Activated CD8-positive, alpha-beta memory T cell treated with anti-CD3 and anti-CD28 coated beads, Interleukin-2, amount 50 U/mL, for 48 hours (primary cell): ENCODE results near the gene SLC22A5.

Experiments
- DNase-seq: peaks from one replicate; pipeline ENCODE4 v3.0.0-alpha.2; 2020

SLC22A5 gene

DNA sequence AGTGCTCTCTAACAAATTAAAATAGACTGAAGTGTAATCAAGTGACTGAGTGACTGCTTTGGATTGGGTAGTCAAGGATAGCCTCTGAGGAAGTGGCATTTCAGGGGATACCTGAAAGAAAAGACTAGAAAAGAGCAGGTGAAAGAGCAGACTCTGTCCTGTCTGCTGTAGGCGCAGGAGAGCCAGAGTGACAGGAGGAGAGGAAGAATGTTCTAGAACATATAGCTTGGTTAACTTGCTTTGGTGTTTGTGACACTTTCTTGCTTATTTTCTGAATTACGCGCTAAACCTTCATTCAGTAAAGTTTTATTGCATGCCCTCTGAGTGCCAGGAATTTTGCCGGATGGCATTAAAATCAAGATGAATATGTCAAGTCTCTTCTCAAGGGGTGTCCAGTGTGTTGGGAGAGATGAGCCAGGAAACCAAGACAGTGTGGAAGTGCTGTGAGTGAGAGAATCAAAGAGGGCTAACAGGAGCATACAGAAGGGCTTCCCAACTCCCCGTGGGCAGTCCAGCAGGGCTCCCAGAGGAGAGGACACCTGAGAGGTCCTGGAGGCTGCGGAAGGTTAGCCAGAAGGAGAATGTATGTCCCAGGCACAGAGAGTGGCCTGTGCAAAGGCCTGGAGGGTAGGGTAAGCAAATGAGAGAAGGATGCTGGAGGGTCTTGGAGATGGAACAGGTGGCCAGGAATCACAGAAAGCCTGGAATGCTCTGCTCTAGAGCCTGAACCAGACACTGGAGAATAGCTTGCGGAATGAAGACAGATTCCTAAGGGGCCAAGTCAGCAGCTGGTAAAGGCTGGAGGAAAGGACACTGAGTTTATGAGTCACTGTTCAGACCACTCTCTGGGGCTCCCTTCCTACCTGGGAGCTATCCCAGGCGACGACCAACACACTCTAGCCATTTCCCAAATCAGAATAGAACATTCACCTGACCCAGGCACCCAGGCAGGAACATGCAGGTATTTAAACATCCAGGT, 59.3 kb downstream of the SLC22A5 start:
- DNase-seq, result peak; percentile 51

DNA sequence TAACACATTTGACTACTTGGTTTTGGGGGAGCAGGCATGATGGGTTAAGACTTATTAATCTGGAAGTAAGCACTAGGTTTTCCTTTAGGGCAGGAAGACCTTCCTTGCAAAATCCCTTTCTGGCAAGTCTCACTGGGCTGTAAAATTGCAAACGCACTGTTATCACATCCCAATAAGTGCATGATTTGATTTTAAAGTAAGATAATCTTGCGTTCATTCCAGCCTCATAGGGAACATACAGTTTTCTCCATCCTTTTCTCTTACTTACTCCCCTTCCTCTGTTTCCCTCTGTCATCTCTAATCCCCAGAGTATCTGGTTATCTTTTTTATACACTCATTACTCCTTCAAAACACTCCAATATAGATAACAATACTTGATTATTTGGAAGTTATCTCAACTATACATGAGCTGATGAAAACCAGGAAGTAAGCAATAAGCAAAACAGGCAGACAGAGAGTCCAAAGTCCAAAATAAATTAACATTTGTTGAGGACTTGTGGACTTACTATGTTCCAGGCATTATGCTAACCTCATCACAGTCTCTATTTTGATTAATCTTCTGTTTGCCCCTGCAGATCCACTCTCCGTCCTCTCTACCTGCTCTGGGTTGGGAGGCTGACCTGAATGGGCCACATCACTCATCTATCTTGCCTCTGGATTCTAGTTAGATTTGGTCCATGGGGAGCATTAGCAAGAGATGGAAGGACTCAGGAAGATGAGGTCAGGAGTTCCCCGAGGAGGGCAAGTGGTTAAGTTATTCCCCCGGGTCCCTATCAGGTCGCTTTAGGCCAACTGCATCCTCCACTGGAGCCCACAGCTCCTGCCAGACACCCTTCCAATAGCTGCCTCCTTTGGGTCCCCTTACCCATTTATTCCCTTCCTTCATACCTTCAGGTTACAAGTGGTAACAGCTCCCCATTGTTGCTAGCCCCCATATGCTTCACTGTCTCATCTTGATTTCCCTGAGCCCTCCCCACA, 60.2 kb downstream of the SLC22A5 start:
- DNase-seq, result peak; percentile 38

DNA sequence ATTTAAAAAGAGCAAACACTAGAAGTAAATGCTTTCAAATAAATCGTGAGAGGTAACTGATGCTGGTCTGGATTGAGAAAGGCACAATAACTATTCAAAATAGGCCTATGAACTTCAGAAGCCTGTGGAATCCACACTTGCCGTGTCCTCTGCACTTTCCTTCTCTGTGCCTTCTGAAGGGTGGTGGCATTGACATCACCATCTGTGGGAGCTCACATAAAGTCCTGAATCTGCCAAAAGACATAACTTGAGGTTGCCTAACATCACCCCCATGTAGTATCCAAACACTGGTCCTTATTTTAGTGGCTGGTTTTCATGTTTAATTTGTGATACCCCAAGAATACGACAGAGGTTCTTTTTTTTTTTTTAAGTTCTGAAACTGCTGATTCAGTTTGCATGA, 61.2 kb downstream of the SLC22A5 start:
- no peak for DNase-seq

DNA sequence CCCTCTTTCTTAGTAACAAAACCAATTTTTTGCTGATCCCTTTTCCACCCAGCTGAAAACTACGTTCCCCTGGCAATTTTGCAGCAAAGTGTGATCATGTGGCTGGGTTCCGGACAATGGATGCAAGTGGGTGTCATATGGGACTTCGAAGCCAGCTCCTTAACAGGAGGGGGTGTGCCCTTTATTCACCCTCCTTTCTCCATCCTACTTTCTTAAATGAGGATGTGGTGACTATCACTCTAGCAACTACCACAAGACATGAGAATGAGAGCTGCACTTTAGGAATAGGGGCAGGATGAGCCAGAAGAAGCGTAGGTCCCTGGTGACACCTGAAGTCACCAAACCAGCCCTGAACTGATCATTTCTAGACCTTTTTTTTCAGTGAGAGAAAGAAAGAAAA, 62.1 kb downstream of the SLC22A5 start:
- peak; percentile 29 for DNase-seq

DNA sequence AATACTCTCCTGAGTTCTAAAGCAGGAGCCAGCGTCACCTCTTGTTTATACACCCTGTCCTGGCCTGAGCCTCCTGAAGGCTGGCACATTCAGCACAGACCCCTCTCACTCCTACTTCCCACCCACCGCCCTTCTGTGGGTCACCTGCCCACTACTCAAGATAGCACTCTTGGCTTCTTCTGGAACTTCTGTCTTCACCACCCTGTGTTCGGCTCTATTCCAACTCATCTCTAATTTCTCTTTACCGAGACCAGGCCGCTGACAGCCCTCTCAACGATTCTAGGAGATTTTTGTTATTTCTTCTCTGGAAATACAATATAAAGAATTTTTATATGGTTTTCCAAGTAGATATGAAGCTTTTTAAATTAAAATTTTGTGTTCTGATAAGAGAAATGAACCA, 63.6 kb downstream of the SLC22A5 start:
- DNase-seq, result peak; percentile 28

DNA sequence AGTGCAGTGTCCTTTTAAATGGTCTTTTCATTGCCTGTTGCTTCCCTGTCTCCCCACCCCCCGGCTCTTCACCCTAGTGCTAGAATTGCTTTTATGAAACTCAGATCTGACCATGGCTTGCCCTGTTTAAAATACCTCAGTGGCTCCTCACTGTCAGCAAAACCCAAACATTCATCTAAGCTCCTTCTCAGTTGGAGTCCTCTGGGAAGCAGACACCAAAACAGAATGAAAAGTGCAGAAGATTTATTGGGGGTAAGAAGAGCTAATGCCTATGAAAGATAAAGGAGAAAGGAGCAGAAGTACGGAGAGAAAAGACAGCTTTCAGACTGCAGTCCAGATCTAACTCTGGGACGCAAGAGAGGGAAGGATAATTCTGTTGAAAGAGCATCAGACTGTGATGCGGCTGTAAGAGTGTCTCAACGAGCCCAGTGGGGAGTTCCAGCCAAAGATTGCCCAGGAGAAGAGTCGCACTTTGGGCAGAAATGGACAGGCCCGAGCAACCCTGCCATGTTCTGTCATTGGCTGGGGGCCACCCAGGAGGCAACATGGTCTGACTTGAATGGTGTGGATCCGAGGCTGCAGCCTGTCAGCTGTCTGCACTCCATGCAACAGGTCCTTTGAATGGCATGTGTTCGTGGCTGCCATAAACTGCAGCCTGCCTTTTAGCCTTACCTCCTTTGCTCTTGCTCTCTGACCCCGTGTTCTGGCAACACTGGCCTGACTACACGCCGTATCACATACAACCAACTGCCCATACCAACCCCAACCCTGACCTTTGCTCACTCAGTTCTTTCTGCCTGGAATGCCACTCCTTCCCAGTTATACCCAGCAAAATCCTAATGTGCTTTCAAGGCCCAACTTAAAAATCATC, 65.1 kb downstream of the SLC22A5 start:
- DNase-seq, result peak; percentile 48

DNA sequence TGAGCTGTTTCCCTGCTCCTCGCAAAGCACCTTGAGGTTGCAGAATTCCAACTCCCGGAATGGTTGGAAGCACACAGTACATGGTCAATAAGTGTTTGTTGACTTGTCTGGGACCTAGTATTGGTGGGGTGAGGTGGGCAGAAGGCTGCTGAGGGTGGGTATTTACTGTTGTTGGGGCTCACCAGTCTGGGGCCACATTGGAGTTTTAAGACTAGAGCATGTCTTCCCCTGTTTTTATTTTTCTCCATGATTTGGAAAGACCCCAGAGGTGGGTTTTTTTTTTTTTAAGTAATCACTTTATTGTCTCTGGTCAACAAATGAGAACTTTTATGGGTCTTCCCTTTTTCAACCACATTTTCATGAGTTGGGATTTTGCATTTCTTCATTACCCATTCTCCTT, 65.9 kb downstream of the SLC22A5 start:
- DNase-seq, result no peak

DNA sequence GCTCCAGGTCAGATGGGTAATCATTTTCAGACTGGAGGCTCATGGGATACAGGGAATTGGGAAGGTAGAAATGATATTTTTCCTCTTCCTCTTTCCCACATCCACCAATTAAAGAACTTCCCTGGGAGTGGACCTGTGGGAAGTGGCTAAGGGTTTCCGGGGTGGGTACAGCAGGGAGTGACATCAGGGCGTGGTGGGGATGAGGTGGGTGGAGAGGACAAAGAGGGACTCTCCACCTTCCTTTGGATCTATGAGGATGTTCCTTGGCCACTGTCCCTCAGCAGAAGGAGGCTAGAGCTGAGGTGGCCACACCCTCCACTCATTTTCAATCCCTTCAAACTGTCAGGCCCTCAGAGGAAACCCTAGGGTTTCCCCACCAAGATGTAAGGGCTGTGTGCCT, 66.4 kb downstream of the SLC22A5 start:
- DNase-seq, result peak; percentile 32

DNA sequence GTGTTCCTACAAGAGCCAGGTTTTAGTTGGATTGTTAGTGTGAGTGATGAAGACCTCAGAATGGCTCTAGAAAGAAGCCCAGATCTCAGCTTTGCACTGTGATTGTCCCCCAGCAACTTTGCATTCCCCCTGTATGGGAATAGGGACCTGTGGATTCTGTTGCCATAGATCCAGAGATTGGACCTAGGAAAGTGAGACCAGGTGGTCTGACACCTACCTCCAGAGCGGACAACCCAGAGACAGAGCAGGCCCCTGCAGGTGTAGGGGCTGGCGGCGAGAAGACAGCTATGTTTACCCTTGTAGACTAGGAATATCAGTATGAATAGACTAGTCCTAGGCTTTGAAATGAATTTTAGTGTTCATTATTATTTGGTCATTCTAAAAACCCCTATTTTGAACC, 67.4 kb downstream of the SLC22A5 start:
- peak; percentile 48 for DNase-seq

DNA sequence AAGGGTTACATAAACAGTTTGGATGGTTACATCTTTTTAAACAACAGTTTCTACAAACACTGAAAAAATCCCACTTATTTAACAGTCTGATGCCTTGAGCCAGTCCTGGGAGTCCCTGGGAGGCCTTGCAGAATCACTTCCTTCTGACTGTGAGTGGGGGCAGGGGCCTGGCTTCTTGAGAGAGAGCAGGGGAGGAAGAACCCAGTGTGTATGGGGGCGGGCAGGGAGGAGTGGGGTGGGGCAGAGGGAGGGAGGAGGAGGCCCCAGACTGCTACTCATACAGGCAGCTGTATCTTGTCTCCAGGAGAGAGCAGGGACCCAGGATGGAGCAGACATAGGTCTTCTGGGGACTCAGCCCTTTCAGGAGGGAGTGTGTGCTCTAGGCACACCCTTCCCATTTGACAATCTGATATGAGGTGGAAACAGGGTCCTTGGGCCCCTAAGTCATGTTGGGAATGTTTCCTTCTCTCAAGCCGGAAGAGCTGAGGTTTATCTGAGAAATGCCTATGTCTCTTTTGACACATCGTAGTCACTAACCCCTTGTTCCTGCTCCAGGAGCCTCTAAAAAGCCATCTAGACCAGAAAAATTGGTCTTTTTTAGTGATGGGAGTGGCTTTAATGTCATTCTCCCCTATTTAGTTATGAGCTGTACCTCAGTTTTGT, 68.2 kb downstream of the SLC22A5 start:
- peak; percentile 63 for DNase-seq

DNA sequence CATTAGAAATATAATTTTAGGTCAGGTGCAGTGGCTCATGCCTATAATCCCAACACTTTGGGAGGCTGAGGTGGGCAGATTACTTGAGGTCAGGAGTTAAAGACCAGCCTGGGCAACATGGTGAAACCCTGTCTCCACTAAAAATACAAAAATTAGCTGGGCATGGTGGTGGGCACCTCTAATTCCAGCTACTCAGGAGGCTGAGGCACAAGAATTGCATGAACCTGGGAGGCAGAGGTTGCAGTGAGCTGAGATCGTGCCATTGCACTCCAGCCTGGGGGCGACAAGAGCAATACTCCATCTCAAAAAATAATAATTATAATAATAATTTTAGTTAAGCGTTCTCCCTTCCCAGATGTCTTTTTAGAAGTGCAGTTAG, 68.7 kb downstream of the SLC22A5 start:
- DNase-seq, result peak; percentile 41

DNA sequence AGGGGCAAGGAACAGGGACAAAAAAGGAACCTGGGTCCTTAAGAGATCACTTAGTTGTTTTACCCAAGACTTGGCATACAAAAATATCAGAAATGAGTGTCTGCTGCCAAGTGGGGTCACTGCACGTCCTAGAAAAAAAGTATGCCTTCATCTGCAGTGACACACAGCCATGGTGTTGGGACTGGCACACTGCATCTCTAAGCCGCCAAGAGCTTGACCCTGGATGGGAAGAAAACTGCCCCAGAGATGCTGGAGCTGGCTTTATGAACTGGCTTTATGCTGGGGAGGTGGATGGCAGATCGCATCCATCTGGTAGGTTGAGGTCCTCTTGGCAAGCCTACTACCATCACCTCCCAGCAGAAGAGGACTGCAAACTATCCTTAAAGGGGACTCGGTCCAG, 69.4 kb downstream of the SLC22A5 start:
- peak; percentile 46 for DNase-seq

DNA sequence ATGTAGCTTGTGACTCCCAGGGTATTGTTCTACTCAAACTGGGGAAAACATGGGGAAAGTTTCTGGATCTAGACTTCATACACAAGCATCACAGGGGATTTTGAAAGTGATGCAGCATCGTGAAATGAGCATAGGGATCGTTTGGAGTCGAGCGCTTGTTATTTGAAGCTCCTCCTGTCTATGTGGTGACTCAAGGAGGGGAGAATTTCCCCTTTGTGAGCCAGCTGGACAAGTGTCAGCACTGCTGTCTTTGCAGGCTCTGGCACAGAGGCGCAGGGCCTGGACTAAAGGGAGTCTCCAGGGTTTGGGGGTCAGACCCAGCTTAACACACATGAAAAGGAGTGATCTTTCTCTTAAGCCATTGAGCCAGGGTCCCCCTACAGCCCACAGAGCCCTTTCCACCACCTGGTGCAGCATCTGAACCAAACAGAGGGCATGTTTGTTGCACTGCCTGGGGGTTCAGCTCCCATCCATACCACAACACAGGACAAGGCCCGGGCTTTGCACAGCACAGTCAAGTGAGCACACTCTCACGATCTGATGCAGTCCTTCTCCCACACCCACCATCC, 70.1 kb downstream of the SLC22A5 start:
- peak; percentile 52 for DNase-seq

DNA sequence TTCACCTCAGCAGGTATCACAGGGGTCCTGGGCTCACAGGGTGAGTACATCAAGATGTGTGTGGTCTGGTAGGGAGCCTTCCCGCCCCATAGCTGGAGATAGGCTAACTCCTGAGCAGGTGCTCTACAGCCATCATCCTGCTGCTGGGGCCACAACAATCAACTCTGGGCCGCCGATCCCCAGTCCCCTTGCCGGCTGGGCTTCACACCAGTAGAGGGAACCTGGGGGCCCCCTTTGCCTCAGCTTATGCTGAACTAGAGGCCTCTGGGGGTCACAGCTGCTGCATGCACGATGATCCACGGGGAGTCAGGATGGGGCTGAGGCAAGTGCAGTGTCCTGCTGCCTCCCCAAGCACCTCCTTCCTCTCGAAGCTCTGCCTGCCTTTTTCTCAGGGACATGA, 74.6 kb downstream of the SLC22A5 start:
- DNase-seq, result peak; percentile 51
